Stimulated activated CD8-positive, alpha-beta memory T cell treated with anti-CD3 and anti-CD28 coated beads, Interleukin-15, amount 100 ng/mL, for 48 hours (primary cell): ENCODE data around the gene USP37.
"Not testable (repeated sequence)": the region's sequence is repeated elsewhere in the genome, so short reads cannot be mapped to it uniquely, and the experiment has no call there.

Source experiments
- DNase-seq, 2 donors: peaks; one replicate each; pipeline ENCODE4 v3.0.0-alpha.2; 2020; ENCODE audit warnings: low read depth in 2 of 2

The USP37 gene

DNA sequence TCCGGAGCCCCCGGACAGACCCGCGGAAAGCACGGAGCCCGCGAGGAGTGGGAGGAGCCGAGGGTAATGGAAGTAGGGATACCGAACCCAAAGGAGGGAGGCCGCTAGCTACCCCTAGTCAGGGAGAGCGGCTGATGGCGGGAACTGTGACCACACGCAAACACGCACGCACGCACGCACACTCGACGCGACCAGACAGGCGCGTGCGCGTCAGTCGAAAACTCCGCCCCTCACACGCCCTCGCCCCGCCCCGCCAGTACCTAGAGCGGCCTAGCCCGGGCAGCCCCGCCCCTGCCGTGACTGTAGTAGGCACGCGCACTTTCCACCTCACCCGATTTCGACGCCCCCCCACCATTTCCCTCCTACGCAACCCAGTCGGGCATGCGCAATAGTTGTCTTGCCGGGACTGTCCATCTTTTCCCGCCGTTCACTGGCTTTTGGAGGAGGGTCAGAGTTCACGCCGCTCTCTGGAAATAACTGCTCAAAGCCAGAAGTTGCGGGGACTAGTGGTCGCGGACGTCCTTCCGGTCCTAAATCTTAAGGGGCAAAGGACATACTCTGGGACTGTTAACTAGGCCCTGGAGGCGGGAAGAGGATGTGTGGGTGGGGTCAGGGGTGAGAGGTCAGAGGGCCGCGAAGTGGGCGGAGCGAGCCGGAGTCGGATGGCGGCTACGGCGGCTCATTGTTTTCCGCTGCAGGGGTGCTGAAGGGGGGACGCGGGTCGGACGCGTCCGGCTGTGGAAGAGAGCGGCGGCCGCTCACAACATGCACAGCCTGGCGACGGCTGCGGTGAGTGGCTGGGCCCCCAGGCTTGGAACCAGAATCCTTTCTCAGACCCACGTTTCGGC, at the start of gene USP37, which contains the start of gene CNOT9:
USP37 (minus strand) TSS at position 162 of the 848 bp plus-strand sequence. CDS start 9,698 bp downstream, outside the sequence.
CNOT9 (plus strand) TSS at position 650 of the 848 bp plus-strand sequence; CDS start at position 766, 116 bp downstream.
- peak; percentile 100 for DNase-seq

GRCh38 chr2:218615868-218616315, 47.7 kb upstream of the USP37 start:
- DNase-seq: no peak

GRCh38 chr2:218607436-218608115, 39.4 kb upstream of the USP37 start, which contains the start of gene PLCD4:
TSS of gene PLCD4 (plus strand) at chr2:218607899. CDS start at chr2:218615740, 7,841 bp downstream.
- DNase-seq: no peak

DNA sequence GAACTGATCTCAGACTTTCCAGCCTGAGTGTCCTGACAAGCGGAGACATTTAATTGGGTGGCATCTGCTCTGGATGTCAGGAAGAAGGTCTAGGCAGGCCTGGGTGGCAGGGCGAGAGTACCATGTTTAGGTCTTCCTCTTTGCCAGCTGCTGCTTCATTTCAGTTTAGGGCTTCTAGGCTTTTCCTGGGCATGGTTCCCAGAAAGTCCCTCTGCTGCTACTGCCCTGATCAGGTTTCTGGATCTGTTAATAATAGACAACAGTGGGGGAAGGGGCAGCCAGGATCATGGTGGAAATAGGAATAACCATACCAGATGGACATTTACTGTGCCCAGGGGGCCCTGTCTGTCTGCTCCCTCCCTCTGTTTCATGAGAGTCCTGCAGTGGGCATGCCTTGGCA, 37.3 kb upstream of the USP37 start:
- no peak for DNase-seq

GRCh38 chr2:218585541-218585940, 17.4 kb upstream of the USP37 start:
- no peak for DNase-seq

- no peak for DNase-seq
Observed at GRCh38 chr2:218583983-218584850, 16.1 kb upstream of the USP37 start.

GRCh38 chr2:218582076-218582475, 13.9 kb upstream of the USP37 start:
- no peak for DNase-seq

- DNase-seq: no peak
Observed at GRCh38 chr2:218578272-218578877, 10.2 kb upstream of the USP37 start.

- DNase-seq: no peak
Observed at GRCh38 chr2:218577482-218578220, 9.5 kb upstream of the USP37 start.

GRCh38 chr2:218576854-218577253, 8.7 kb upstream of the USP37 start:
- no peak for DNase-seq

- DNase-seq: no peak
Observed at GRCh38 chr2:218570850-218571249, 2.7 kb upstream of the USP37 start.

DNA sequence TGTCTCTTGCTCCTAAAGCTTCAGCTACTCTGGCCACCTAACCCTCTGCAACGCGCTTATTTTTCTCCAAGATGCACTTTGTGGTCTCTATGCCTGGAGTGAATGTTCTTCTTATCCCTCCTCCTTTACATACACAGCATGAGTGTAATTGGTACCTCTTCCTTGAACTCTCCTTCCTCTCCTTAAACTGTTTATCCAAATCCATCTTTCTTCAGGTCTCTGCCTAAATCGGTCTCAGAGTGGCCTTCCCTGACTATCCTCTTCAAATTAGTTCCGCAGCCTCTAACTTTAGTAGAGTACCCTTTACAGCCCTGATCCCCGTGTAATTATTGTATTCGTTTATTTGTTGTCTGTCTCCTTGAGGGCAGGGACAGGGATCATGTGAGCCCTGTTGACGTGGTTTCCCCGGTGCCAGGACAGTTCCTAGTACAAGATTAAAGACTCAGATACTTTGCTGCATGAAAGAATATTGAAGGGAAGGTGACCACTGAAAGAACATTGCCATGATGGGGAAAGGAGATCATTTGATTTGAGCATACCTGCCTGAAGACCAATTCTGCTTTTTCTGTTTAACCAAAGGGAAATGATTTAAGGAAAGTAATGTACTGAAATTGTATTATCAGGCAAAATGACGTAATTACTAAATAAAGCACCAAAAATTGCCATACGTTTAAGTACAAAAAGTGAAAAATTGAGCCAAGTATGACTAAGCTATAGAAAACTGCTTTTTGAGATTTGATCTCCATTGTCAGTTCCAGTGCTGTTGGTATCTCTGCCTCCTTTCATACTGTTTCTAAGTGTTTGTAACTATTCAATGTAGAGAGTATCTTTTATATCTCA, 1.7 kb upstream of the USP37 start:
- DNase-seq: no peak

DNA sequence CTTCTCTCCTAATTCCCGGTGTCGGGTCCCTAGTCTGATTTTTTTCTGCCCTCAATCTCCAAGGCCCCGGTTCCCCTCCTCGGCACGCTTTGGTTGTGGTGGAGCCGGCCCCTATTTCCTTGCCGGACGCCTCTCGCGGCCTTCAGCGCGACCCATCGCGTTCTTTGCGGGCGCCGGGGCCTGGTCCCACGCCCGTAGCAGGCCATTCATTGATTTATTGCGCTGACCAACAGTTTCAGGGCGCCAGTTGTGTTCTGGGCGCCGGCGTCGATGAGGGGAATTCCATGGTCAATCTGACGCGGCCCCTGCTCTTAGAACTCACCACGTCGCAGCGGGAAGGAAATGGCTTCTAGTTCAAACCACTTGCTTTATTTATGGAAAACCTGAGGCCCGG, 884 bp upstream of the USP37 start:
- peak; percentile 43 to 53 for DNase-seq

GRCh38 chr2:218567797-218568189, 358 bp downstream of the USP37 start:
- DNase-seq: no peak

- DNase-seq: no peak
Observed at GRCh38 chr2:218566296-218566695, 1.9 kb downstream of the USP37 start.

GRCh38 chr2:218564056-218564455, 4.1 kb downstream of the USP37 start:
- no peak for DNase-seq

- DNase-seq: no peak
Observed at GRCh38 chr2:218558986-218559385, 9.2 kb downstream of the USP37 start.

DNA sequence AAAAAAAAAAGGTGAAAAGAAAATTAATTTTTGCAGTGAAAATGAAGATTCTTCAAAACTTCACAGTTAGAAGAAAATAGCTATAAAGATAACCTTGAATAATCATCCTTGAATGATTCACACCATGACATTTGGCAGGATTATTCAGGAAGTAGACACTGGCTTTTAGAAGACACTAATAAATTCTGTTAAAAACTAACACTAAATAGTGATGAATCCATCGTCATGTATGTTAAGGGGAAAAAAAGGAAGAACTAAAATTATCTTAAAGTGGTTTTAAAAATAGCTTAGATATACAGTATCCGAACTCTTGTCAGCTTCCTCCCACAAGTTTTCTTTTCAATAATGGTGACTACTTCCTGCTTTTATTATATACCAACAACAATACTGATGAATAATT, 10.2 kb downstream of the USP37 start:
- no peak for DNase-seq

DNA sequence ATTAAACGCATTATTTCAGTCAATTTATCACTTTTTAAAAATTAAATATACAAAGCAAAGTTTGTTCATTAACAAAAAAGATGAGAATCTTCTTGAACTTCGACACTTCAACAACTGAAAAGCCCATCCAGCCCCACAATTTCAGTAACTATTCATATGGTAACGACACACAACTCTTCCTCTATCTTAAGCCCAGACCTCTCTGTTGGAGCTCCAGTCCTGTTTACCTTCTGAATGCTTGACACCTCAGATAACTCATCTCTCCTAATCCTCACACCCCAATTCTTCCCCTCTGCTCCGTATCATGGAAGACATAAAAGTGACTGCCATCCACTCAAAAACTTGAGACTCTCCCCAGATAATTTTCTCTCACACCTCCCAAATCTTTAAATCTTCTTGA, 12.6 kb downstream of the USP37 start:
- DNase-seq: no peak

GRCh38 chr2:218554225-218554624, 13.9 kb downstream of the USP37 start:
- not testable (repeated sequence) for DNase-seq
